CD4-positive, alpha-beta T cell treated with Interleukin-6 at 100 ng/mL for 8 hours (primary cell): ENCODE measurements around the gene TMEM256.

Experiments
- DNase-seq: peaks from one replicate; pipeline ENCODE4 v3.0.0-alpha.2; 2020; ENCODE audit warnings: mixed read lengths, low spot score

TMEM256 gene

DNA sequence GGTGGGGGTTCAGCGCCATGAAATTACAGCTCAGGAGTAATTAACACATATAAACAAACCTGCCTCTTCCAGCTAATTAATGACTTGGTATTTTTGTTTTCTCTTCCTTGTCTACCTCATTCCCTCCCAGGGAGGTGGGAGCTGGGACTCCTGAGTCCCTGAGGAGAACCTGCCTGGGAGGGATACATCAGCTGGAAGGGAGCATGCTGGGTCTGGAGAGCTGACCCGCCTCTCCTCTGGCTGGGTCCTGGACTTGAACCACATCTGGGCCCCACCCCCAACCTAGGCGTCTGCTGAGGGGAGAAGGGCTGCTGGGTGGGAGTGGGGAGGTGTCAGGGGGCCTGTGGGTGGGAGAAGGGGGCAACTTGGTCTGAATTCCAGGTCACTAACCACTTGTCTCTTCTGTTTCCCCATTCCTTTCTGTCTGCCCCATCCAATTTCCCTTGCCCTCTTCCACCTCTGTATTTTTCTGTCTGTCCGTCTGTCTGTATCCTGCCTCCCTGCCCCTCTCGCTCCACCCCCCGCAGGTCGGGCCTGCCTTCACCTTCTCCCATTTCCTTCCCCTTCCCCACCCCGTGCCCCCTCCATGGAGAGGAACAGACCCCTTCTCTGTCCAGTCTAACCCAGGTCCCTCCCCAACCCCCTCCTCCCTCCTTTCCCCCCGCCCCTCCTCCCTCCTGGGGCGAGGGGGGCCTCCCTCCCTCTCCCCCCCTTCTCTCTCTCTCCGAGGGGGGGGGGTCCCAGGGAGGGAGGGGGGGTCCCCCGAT, 3.8 kb upstream of the TMEM256 start, which contains the start of gene NLGN2:
TSS of gene NLGN2 (plus strand) at position 361 of the 767 bp plus-strand sequence. CDS start 411 bp downstream, outside the sequence.
- DNase-seq = no peak

DNA sequence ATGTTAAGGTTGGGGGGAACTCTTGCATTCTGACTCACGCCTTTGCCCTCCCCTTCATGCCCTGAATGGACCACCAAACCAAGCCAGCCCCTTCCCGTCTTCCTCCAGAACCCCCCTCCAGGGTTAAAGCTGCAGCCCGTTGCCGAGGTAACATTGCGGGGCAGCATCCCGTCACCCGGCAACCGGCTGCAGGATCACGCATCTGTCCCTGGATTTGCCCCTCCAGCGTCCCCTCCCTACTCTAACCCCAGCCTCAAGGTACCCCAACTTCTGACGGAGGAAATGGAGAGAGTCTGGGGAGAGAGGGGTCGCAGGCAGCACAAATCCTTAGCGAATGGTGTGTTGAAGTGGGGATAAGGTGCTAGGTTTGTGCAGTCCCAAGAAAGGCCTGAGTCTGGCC, 3.2 kb upstream of the TMEM256 start:
- DNase-seq = no peak

DNA sequence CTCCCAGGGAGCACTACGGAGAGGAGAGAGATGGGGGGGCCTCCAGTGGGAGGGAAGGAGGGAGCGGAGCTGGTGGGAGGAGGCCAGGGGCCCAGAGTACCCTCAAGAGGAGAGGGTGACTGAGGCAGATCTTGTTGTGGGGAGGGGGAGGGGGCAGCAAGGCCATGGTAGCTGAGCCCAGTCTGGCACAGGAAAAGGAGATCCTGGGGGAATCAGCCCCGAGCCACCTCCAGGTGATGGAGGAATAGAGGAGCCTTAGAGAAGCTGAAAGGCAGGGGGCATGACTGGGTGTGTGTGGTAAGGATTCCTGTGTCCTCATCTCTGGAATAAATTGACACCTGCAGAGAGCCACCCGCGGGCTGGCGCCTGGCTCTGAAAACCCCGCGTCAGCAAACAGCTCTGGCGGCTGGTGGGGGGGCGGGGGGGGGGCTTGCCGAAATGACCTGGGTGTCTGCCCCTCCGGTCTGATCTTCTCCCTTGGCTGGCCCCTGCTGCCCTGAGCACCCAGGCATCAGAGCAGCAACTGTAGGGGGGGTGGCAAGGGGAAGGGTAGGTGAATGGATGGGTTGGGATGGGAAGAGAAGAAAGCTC, 2.4 kb upstream of the TMEM256 start:
- no peak for DNase-seq

DNA sequence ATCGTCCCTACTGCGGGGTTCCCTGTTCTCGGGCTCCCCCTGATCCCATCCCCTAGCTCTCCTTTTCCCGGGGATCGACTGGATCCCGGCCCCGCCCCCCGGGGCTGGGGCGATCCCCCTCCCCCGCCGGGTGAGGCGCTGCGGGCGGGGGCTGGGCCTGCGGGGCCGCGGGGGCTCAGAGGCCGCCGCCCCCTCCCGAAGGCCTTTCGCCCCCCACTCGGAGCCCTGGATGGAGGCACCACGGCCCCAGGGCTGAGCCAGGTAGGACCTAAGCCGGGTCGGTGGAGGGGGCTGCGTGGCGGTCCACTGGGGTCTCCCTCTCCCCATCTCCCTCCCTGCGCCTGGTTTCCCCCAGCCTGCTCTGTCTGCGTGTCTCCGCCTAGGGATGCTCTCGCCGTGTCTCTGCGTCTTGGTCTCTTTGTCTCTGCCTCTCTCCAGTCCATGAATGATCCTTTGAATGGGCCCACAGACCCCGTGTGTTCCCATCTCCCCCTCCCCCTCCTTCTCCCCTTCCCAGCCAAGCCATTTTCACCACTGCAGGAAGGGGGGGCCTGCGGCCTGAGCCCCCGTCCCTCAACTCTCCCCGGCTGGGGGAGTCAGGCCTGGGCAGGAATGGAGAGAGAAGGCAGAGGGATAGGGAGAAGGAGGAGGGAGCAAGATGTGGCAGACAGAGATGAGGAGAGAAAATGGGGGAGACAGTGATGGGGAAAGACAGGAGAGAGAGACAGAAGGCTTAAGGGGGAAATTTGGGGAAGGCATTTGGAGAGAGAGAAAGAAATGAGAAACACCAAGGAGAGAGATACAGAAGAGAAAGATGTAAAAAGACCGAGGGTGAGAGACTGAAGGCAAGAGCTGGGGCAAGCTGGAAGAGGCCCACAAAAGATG, 1.7 kb upstream of the TMEM256 start:
- no peak for DNase-seq

DNA sequence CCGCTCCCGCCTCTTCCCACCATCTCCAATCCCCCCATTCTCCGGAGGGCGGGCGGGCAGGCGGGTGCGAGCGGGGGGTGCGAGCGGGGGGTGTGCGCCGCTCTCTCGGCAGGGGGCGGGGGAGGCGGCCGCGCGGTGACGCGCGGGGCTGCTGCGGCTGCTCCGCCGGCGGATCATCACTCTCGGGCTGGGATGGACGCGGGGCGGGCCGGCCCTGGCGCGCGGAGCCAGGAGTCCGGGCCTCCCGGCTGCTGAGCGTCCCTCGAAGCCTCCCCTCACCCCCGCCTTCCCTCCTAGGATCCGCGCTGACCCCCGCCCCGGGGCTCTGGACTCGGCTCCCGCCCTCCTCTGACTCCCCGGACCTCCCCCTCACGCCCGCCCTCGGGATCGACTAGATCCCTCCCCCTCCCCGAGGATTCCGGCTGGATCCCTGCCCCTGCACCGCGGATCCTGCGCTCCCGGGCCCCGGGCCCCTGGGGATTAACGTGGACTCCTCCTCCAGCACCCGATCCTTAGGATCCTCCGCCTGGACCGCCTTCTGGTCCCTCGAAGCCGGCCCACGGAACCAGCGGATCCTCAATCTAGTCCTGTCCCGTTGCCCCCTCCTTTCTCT, 946 bp upstream of the TMEM256 start:
- DNase-seq = peak; percentile 59

DNA sequence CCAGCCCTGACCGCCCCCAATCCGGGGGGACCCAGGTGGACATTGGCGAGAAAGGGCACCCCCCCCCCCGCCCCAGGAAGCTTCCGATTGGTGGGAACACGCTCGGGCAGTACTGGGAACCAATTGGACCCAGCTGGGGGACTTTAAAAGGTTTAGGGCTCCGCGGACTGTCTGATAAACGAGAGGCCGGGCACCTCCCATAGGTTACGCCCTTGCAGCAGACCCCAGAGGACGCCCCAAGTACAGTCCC, 245 bp downstream of the TMEM256 start:
- no peak for DNase-seq

DNA sequence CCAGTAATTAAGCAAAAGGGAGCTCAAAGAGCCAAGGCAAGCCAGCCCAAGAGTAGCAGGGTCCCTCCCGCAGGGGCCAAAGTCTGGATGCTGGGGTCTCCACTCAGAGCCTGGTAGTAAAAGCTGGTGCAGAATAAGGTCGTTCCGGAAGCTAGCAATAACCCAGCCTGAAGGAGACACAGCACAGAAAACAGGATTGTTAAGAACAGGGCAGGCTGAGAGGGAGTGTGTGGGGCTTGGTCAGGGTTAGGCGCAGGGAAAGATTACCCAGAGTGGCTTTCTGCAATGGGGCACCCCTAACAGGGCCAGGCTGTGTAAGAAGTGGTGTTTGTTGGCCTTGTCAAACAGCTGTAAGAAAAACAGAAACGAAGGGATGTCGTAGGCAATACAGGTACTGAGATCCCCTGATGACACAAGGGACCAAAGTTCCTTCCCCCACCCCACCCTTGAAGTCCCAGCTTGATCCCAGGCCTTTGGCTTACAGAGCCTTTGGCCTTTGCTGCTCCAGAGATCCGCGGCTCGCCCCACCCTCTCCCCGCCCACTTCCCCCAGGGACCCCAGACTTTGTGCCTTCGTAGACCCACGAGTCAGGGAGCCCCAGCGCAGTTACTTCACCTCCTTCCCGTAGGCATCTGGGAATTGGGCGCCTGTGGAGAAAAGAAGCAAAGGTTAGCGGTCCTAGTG, 712 bp downstream of the TMEM256 start:
- DNase-seq = no peak

DNA sequence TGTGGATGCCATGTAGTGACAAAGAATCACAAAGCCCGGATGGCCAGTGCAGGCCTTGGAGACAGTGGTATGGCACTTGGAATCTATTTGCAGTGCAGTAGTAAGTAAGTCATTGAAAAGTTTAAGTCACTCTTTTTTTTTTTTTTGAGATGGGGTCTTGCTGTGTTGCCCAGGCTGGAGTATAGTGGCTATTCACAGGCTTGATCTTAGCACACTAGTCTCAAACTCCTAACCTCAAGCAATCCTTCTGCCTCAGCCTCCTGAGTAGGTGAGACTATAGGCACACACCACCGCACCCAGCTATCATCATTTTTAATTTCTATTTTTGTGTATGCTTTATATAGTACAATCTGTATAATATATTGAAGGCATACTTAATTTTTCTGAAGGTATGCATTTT, 5.3 kb downstream of the TMEM256 start:
- no peak for DNase-seq

DNA sequence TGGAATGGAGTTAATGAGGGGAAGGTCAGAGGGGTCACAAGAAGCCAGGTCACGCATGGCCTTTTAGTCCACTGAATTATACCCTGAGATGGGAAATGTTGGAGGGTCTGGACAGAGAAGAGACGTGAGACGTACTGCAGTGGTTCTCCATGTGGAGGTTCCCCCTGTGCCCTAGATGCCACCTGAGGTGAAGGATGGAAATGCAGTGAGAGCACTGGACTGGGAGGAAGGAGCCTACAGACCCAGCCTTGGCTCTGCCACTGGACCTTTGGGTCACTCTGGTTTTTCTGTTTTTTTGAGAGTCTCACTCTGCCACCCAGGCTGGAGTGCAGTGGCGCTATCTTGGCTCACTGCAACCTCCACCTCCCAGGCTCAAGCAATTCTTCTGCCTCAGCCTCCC, 7.8 kb downstream of the TMEM256 start:
- no peak for DNase-seq

DNA sequence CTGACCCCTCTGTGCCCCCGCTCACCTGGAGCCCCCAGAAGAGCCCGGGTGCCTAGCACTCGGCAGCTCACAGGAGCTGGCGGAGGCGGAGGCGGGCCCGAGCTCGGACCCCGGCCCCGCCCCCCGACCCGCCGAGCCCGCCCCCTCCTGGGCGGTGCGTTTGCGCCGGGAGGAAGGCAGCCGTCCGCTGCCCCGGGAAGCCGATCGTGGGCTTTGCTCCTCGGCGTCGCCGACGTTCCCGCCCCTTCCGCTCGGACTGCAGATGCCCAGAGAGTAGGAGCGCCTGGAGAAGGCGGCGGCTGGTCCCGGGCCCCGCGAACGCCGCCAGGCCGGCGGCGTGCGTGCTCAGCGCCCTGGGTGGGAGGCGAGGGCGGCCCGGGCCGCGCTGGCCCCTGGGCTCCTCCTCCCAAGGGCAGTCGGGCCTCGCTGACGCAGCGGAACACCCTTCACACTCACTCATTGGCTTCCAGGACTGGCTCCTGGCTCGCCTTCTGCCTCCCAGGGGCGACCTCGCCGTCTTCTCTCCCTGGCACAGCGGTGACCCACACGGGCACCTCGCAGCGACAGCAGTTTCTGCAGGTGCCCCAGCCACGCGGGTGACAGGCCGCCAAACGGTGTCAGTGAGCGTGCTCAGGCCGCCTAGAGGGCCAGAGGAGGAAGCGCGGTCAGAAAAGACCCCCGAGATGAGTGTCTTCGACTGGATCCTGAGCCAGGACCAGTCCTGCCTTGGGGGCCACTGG, 9.3 kb downstream of the TMEM256 start, which contains the start of gene PLSCR3:
TSS of gene PLSCR3 (minus strand) at position 74 of the 740 bp plus-strand sequence. CDS start 415 bp downstream, outside the sequence.
- DNase-seq = peak; percentile 76

DNA sequence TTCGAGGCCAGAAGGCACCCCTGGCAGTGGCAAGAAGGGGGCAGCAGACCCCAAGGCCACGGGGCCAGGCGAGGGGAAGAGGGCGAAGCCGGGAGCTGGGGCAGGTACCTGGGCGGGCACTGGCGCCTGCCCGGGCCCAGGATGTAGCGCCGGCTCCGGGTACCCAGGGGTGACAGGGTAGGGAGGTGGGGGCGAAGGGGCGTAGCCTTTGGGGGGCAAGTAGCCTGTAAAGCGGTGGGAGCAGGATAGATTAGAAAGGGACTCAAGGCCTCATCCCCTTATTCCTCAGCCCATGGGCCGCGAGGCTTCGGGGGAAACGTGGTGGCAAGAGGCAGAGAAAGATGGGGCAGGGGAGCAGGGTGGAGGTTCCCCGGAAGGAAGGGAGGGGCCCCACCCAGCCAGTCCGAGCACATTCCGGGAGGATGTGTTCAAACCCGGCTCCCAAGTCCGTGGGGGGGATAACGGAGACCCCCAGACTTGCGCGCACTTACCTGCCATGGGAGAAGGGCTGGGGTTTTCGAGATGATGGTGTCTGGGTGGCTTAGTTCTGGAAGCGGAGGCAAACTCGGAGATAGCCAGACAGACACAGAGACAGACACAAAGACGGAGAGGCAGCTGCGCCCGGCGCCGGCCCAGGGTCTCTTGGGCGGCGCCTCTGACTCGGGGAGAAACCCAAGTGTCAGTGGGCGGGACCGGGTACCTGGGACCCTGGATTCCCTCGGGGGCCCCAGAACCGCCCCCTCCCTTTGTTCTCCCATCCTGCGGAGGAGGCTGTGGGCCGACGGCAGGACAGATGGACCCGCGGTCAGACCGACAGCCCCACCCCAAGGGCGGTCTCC, 10.1 kb downstream of the TMEM256 start:
- DNase-seq = peak; percentile 59

DNA sequence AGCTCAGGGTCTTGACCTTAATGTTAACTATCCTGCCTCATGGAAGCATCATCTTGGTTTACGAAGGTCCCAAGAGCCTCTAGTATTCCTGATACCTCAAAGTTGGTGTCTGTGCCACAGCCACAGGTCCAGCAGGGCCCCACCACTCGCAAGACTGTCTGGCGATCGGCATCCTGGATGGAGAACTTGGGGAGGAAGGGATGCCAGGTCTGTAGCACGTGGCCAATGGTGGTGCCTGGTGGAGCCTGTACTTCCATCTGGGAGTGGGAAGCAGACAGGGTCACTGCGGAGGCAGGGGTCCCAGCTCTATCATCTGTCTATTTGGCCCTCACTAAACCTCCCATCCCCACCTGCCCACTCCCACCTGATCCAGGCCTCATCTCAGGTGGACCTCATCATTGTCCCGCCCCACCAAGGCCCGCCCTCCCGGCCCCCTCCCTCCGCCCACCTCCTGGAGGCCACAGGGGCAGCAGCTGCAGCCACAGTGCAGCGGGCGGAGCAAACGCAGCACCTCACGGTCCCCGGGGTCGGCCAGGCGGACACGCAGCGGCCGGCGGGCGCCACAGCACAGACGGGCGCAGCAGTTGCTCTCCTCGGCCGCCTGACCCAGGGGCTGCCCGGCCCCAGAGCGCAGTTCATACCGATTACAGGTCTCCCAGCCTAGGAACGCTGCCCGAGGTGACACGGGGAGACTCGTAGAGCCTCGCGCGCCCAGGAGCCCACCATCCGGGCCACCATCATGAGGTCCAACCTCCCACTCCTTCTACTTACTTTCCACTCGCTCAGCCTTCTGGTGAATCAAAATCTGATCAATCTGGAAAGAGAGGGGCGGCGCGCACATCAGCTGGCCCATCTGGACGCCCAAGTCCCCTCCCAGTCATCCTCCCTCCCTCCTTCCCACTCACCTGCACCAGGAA, 10.9 kb downstream of the TMEM256 start:
- DNase-seq = no peak

DNA sequence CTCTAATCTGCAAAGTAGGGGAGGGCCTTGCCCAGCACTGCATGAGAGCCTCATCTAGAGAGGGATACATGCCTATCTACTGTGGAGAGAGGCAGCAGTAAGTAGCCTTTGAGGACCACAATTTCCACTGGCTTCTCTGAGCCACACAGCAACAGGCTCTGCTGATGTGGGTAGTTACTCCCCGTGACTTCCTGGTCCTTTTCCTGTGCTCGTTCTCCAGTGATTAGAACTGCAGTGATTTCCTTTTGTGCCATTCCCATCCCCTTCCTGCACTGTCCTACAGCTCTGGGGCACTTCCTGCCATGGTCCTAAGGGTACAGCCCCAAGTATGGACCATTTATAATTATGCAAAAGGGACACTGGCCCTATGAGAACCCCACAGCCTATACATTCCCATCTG, 12.6 kb downstream of the TMEM256 start:
- DNase-seq = no peak

DNA sequence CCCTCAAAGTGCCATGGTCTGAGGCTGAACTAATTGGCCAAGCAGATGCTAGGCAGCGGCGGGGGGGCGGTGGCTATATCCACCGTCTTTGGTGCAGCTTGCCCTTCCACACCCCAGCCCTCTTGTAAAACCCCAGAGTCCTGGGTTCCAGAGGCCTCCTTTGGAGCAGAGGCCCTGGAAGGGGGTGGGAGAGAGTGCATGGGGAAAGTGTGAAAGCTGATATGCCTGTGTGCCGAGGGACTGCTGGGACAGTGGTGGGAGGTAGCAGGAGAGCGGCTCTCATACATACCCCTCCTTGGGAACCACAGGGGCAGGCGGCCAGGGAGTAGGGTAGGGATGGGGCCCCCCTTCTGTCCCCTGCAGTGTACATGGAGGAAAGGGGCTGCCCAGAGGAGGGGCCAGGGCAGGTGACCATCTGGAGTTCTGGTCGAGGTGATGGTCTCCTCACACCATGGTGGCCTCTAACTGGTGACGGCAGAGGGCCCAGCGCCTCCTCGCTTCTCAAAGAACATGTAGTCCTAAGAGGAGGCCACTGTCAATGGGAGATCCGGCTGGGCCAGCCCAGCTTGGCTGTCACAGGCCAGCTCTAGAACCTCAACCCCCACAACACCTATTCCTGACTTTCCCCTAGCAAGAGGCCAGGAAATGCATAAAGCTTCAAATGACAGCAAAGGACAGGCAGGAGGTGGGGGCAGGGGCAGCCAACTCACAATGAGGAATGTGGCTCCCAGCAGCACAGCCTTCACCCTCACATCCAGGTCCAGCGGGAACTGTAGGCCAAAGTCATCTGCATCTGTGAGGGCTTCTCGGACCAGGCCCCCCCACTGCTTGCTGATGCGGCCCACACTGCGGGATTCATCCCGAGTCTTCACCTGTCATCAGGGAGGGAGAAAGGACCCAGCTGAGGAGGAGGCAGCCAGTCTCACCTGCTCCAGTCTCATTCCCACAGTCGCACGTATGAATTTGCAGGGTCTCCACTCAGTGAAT, 13.7 kb downstream of the TMEM256 start:
- DNase-seq = no peak

DNA sequence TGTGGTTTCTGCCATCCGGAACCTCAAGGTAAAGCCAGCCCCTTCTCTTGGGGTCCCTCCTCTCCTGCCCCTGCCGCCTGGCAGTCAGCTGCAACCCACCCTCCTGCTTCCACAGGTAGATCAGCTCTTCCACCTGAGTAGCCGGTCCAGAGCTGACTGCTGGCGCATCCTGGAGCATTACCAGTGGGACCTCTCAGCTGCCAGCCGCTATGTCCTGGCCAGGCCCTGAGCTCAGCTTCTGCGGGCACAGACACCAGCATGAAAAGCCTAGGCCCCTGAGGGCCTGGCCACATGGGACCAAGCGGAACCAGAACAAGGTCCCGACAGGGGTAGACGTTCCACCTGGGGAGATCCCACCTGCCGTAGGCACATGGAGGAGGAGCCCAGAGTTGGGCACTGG, 15.0 kb downstream of the TMEM256 start:
- DNase-seq = no peak

DNA sequence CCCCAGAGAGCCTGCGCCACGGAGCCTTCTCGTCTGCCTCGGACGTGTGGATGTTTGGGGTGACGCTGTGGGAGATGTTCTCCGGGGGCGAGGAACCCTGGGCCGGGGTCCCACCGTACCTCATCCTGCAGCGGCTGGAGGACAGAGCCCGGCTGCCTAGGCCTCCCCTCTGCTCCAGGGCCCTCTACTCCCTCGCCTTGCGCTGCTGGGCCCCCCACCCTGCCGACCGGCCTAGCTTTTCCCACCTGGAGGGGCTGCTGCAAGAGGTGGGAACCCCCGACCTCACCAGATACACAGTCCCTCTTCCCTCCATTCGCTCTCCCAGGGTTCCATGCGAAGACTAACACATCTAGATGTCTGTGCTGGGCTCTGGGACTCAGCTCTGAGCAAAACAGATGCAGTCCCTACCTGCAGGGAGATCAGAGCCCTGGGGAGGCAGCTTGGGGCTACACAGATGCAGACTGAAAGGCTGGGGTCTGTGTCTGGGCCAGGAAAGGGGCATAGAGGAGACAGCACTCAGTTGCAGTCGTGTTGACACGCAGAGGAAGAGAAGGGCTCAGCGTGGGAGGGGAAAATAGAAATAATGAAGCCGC, 19.3 kb downstream of the TMEM256 start:
- no peak for DNase-seq

DNA sequence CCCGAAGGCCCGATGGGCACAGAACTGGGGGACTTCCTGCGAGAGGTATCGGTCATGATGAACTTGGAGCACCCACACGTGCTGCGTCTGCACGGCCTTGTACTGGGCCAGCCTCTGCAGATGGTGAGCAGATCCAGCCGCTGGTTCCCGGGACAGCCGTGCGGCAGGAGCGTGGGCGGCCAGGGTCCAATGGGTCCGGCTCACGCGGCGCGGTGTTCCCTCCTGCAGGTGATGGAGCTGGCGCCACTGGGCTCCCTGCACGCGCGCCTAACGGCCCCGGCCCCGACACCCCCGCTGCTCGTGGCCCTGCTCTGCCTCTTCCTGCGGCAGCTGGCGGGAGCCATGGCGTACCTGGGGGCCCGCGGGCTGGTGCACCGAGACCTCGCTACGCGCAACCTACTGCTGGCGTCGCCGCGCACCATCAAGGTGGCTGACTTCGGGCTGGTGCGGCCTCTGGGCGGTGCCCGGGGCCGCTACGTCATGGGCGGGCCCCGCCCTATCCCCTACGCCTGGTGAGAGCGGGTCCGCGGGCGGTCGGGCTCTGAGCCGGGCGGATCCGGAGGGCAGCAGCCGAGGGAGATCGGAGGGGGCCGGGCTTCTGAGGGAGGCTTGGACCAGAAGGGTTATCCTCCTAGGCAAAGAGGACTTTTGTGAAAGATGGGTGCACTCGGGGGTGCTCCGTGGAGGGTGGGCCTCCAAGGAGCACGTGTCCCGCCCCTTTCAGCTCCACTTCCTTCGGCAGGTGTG, 20.0 kb downstream of the TMEM256 start:
- peak; percentile 80 for DNase-seq
